GM18907 (cell line): ENCODE data around the gene ANO1.

Experiments used
- ATAC-seq: cut with Tn5 transposase; IDR thresholded peaks from one replicate; pipeline ENCODE4 v1.9.1; 2021; ENCODE audit warnings: mild to moderate bottlenecking, moderate library complexity; ENCODE audit not compliant: unreplicated experiment

Gene ANO1

DNA sequence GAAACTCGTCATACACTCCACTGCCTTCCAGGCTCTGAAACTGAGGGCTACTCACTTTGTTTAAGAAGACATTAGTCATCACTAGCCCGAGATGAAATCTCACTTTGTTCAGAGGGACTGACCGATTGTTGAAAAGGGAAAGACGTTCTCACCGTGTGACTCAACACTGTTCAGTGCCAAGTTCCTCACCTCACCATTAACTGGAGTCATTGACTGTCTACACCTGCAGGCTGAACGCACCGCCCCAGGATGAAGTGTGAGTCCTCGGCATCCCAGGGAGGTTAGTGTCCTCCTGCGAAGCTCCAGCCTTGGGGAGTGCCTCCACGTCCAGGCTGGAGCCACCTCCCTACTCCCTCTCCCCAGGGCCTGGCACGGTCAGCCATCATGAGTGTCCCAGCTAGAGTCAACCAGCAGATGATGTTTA is 155.4 kb downstream of the ANO1 start:
- ATAC-seq, result no peak

DNA sequence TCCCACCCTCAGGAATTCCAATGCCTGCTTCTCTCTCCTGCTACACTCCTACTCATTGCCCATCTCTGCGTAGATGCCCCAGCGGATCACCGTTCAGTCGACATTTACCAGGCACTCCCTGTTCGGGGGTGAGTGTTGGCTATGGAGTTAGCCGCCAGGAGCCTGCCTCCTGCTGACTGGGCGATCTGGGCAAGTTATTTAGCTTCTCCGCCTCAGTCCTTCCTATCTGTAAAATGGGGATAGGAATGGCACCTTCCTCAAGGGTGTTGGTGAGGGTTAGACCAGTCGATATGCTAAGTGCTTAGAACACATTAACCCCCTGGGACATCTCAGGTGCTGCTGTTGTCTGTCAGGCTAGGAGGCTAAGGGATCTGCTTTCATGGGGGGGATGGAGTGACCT is 155.8 kb downstream of the ANO1 start:
- no peak for ATAC-seq
